OCI-LY7 (cell line): ENCODE results near the gene TBXA2R. TPM values are rescaled to one million over a fixed set of nuclear protein-coding genes. Genes with fewer than 3 reads are reported as not detected.

Experiments used
- BruUV-seq: library from RNA; stranded (reverse); fragments of 400-500 nt; replicated peaks from 2 replicates; lab custom pipeline; 2021; lab: Mats Ljungman, UMichigan
- CTCF ChIA-PET: fragments of 300-600 bp; sonication (Branson Sonifier 250); formaldehyde crosslinking; loops from one replicate; lab custom pipeline; 2022; ENCODE audit warnings: antibody characterized with exemption; ENCODE audit not compliant: unreplicated experiment; lab: Charles Lee
- POLR2A ChIA-PET: fragments of 300-600 bp; sonication (Branson Sonifier 250); formaldehyde crosslinking; loops from one replicate; lab custom pipeline; 2022; ENCODE audit warnings: antibody characterized with exemption; lab: Charles Lee
- DNase-seq: peaks from one replicate; pipeline ENCODE4 v3.0.0-alpha.2; 2015; ENCODE audit warnings: low spot score
- H2AFZ ChIP-seq: fragments of 200-600 bp; sonication (generic), shearing (Covaris generic); 2 replicates; pipeline ENCODE4 v1.6.1; 2014; ENCODE audit warnings: mild to moderate bottlenecking, antibody characterized with exemption, low read length, moderate library complexity
- H3K27ac ChIP-seq: fragments of 200-600 bp; sonication (generic); 2 replicates; pipeline ENCODE4 v1.5.1; 2014; ENCODE audit warnings: mixed run types, low read depth, mild to moderate bottlenecking, moderate library complexity, low read length, inconsistent platforms; ENCODE audit not compliant: poor library complexity, severe bottlenecking
- H3K36me3 ChIP-seq: fragments of 200-600 bp; sonication (generic); 2 replicates; pipeline ENCODE4 v1.6.1; 2014; ENCODE audit warnings: mild to moderate bottlenecking, antibody characterized with exemption, low read length, moderate library complexity, mixed read lengths; ENCODE audit not compliant: insufficient read depth
- H3K4me1 ChIP-seq: fragments of 200-600 bp; sonication (generic); 2 replicates; pipeline ENCODE4 v1.5.1; 2014; ENCODE audit warnings: mild to moderate bottlenecking, low read length; ENCODE audit not compliant: insufficient read depth, poor library complexity, severe bottlenecking
- H3K4me2 ChIP-seq: fragments of 200-600 bp; sonication (generic); 2 replicates; pipeline ENCODE4 v1.6.1; 2014; ENCODE audit warnings: mild to moderate bottlenecking, low read length
- H3K4me3 ChIP-seq: fragments of 200-600 bp; sonication (generic); 2 replicates; pipeline ENCODE4 v1.5.1; 2014; ENCODE audit warnings: mild to moderate bottlenecking, low read depth, low read length; ENCODE audit not compliant: poor library complexity, severe bottlenecking
- H3K79me2 ChIP-seq: fragments of 200-600 bp; sonication (generic); 2 replicates; pipeline ENCODE4 v1.6.1; 2016; ENCODE audit warnings: low read depth, mild to moderate bottlenecking, low read length, moderate library complexity, mixed read lengths; ENCODE audit not compliant: insufficient read depth
- H3K9me2 ChIP-seq: fragments of 200-600 bp; sonication (generic); 2 replicates; pipeline ENCODE4 v1.6.1; 2016; ENCODE audit warnings: mild to moderate bottlenecking, low read length, mixed read lengths; ENCODE audit not compliant: insufficient read depth
- H3K9me3 ChIP-seq: fragments of 200-600 bp; sonication (generic); 2 replicates; pipeline ENCODE4 v1.6.1; 2014; ENCODE audit warnings: mild to moderate bottlenecking, mixed run types, low read length, mixed read lengths
- H4K20me1 ChIP-seq: fragments of 200-600 bp; sonication (generic); 2 replicates; pipeline ENCODE4 v1.6.1; 2014; ENCODE audit warnings: mild to moderate bottlenecking, antibody characterized with exemption, low read length, moderate library complexity, mixed read lengths; ENCODE audit not compliant: insufficient read depth
- CTCF ChIP-seq: fragments of 200-600 bp; sonication (generic); conservative IDR thresholded peaks from 2 replicates; pipeline ENCODE4 v1.5.1; 2014; ENCODE audit warnings: mild to moderate bottlenecking, antibody characterized with exemption, low read length, moderate library complexity, mixed read lengths
- EZH2phosphoT487 ChIP-seq: fragments of 200-600 bp; sonication (generic); IDR thresholded peaks from 2 replicates; pipeline ENCODE4 v1.6.1; 2018; ENCODE audit warnings: low read depth, borderline replicate concordance, mild to moderate bottlenecking, mixed run types, antibody characterized with exemption, low read length, moderate library complexity, mixed read lengths
- intact Hi-C: fragments of 100-400 bp; cut with micrococcal nuclease; formaldehyde crosslinking; loops from one replicate; pipeline ENCODE4 v1.10.0; 2022; ENCODE audit not compliant: unreplicated experiment
- total RNA-seq, 2 experiments: library from RNA; depleted of rRNA in 1 of 2; stranded (reverse); fragments of >200 nt in 1 of 2; shearing (Covaris generic) in 1 of 2; gene quantifications; 2 replicates each; pipeline ENCODE4 v1.2.3, GENCODE V29; 2014 to 2022

TBXA2R gene
- total RNA-seq, 2 experiments from 2014 or later = not detected

GRCh38 chr19:3603121-3603811 lies 3.4 kb downstream of the TBXA2R start:
- no peak overlapping the region for H2AFZ ChIP-seq
- peaks cover 15% of the 10 kb centered on the region for H3K4me1 ChIP-seq
- no peak overlapping the region for H3K4me2 ChIP-seq
- no peak overlapping the region for H3K27ac ChIP-seq
- H3K9me2 ChIP-seq = no peaks in the 10 kb centered on the region
- BruUV-seq = no TSS peak
- H3K4me3 ChIP-seq = no peak overlapping the region
- H3K36me3 ChIP-seq = no peaks in the 10 kb centered on the region
- no peak for DNase-seq
- intact Hi-C loops = no loop called here
- CTCF ChIA-PET = no interaction called here
- no peaks in the 10 kb centered on the region for H3K9me3 ChIP-seq
- TF ChIP-seq CTCF (no peak), EZH2phosphoT487 (no peak)
- POLR2A ChIA-PET = no interaction called here
- H4K20me1 ChIP-seq = no peaks in the 10 kb centered on the region
- H3K79me2 ChIP-seq = no peaks in the 10 kb centered on the region

GRCh38 chr19:3601021-3601420 lies 5.7 kb downstream of the TBXA2R start:
- intact Hi-C loops = no loop called here
- no peak overlapping the region for H3K4me2 ChIP-seq
- no peak overlapping the region for H2AFZ ChIP-seq
- CTCF ChIA-PET = no interaction called here
- H3K36me3 ChIP-seq = no peaks in the 10 kb centered on the region
- DNase-seq = no peak
- H4K20me1 ChIP-seq = no peaks in the 10 kb centered on the region
- POLR2A ChIA-PET = no interaction called here
- H3K9me3 ChIP-seq = no peaks in the 10 kb centered on the region
- H3K4me3 ChIP-seq = no peak overlapping the region
- H3K27ac ChIP-seq = no peak overlapping the region
- H3K9me2 ChIP-seq = no peaks in the 10 kb centered on the region
- H3K4me1 ChIP-seq = peaks cover 11% of the 10 kb centered on the region
- no TSS peak for BruUV-seq
- no peak for TF ChIP-seq EZH2phosphoT487
- no peak for TF ChIP-seq CTCF
- H3K79me2 ChIP-seq = no peaks in the 10 kb centered on the region

- intact Hi-C loops = no loop called here
- no peaks in the 10 kb centered on the region for H3K36me3 ChIP-seq
- no peak for DNase-seq
- ChIA-PET CTCF (no interaction called here), POLR2A (no interaction called here)
- H4K20me1 ChIP-seq = no peaks in the 10 kb centered on the region
- H3K4me1 ChIP-seq = peaks cover 3% of the 10 kb centered on the region
- no peak overlapping the region for H3K4me3 ChIP-seq
- H2AFZ ChIP-seq = no peak overlapping the region
- H3K27ac ChIP-seq = no peak overlapping the region
- no peaks in the 10 kb centered on the region for H3K9me3 ChIP-seq
- TF ChIP-seq EZH2phosphoT487 = no peak
- TF ChIP-seq CTCF = no peak
- H3K79me2 ChIP-seq = no peaks in the 10 kb centered on the region
- no peak overlapping the region for H3K4me2 ChIP-seq
- no TSS peak for BruUV-seq
- H3K9me2 ChIP-seq = no peaks in the 10 kb centered on the region
Observed at GRCh38 chr19:3599776-3600187, 6.9 kb downstream of the TBXA2R start.
